Endothelial cell (in vitro differentiated cells): ENCODE measurements around the gene CHD2. TPM values are rescaled to one million over a fixed set of nuclear protein-coding genes. Genes with fewer than 3 reads are reported as not detected.

Experiments
- DNase-seq: peaks from one replicate; pipeline ENCODE4 v3.0.0; 2021; ENCODE audit warnings: low spot score
- H3K27ac Mint-ChIP-seq: one replicate; pipeline ENCODE4 v1.8.0; 2021; ENCODE audit warnings: mixed read lengths, inconsistent platforms; ENCODE audit not compliant: unreplicated experiment
- H3K27me3 Mint-ChIP-seq: one replicate; pipeline ENCODE4 v1.8.0; 2021; ENCODE audit warnings: mild to moderate bottlenecking, moderate library complexity, mixed read lengths, inconsistent platforms; ENCODE audit not compliant: unreplicated experiment
- H3K36me3 Mint-ChIP-seq: one replicate; pipeline ENCODE4 v1.8.0; 2021; ENCODE audit warnings: mild to moderate bottlenecking, low read depth, mixed read lengths, inconsistent platforms; ENCODE audit not compliant: unreplicated experiment
- H3K4me1 Mint-ChIP-seq: one replicate; pipeline ENCODE4 v1.8.0; 2021; ENCODE audit warnings: mild to moderate bottlenecking, mixed read lengths, inconsistent platforms; ENCODE audit not compliant: unreplicated experiment
- H3K4me3 Mint-ChIP-seq: one replicate; pipeline ENCODE4 v1.8.0; 2021; ENCODE audit warnings: mild to moderate bottlenecking, mixed read lengths, inconsistent platforms; ENCODE audit not compliant: unreplicated experiment
- H3K9me3 Mint-ChIP-seq: one replicate; pipeline ENCODE4 v1.8.0; 2021; ENCODE audit warnings: mixed read lengths, inconsistent platforms; ENCODE audit not compliant: unreplicated experiment
- total RNA-seq: library from RNA; stranded (reverse); fragmentation: NEBNext Ultra II Directional; extraction: Animal tissue kit (Norgen Biotek cat#: 25700); gene quantifications from one replicate; pipeline ENCODE4 v1.2.1, GENCODE V29; 2021; ENCODE audit not compliant: unreplicated experiment
- TF ChIP-seq, protein P1 (sequence below): fragments of 200-600 bp; sonication (generic); IDR thresholded peaks from one replicate; pipeline ENCODE4 v1.5.0; 2021; ENCODE audit warnings: antibody characterized with exemption; ENCODE audit not compliant: unreplicated experiment

The CHD2 gene
- total RNA-seq, 1 donor from 2014 or later, result 96.3 TPM

DNA sequence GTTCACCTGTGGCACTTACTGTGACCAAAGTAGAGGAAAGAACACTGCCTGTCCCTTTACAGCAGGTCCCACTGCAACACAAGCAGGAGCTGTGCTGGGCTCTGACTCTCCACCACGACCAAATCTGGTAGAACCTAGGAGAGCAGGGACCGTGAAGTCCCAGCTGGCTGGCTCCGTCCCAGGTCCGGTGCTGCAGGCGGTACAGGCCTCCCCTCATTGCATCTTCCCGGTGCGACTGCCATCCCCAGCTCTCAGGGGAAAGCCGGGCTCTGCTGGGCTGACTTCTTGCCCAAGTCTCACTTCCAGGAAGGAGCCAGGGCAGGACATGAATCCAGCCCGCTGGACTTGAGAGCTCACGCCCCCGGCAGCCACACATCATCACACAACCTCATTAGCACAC lies 155.1 kb downstream of the CHD2 start:
- Mint-ChIP-seq H3K27ac (no peak overlapping the region), H3K4me3 (no peak overlapping the region)

DNA sequence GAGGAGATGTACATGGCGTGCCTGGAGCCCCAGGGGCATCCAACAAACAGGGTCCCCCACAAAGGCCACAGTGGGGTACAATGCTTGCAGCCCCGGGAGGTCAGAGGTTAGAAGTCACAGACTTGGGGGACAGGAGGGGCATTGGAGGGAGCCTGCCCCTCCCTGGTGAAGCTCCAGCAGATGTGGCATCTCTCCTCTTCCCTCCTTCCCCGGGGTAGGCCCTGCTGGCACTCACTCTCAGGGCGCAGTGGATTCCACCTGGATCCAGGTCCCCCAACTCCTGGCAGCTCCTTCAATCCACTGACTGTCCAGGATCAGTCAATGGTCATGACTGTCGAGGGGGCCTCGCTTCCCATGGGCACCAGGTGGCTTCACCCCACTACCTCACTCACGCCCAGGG lies 156.7 kb downstream of the CHD2 start:
- Mint-ChIP-seq H3K27ac (no peak overlapping the region), H3K27me3 (peaks cover 4% of the 10 kb centered on the region), H3K4me1 (peaks cover 6% of the 10 kb centered on the region), H3K9me3 (no peaks in the 10 kb centered on the region), H3K4me3 (no peak overlapping the region), H3K36me3 (no peaks in the 10 kb centered on the region)
- TF ChIP-seq, protein P1, sequence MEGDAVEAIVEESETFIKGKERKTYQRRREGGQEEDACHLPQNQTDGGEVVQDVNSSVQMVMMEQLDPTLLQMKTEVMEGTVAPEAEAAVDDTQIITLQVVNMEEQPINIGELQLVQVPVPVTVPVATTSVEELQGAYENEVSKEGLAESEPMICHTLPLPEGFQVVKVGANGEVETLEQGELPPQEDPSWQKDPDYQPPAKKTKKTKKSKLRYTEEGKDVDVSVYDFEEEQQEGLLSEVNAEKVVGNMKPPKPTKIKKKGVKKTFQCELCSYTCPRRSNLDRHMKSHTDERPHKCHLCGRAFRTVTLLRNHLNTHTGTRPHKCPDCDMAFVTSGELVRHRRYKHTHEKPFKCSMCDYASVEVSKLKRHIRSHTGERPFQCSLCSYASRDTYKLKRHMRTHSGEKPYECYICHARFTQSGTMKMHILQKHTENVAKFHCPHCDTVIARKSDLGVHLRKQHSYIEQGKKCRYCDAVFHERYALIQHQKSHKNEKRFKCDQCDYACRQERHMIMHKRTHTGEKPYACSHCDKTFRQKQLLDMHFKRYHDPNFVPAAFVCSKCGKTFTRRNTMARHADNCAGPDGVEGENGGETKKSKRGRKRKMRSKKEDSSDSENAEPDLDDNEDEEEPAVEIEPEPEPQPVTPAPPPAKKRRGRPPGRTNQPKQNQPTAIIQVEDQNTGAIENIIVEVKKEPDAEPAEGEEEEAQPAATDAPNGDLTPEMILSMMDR, result no peak
- no peak for DNase-seq

More for the DNA sequence above, 155.1 kb downstream of the CHD2 start:
- Mint-ChIP-seq H3K4me1 (peaks cover 6% of the 10 kb centered on the region), H3K36me3 (no peaks in the 10 kb centered on the region), H3K27me3 (peaks cover 4% of the 10 kb centered on the region), H3K9me3 (no peaks in the 10 kb centered on the region)
- DNase-seq, result no peak
- TF ChIP-seq, protein P1, result no peak

DNA sequence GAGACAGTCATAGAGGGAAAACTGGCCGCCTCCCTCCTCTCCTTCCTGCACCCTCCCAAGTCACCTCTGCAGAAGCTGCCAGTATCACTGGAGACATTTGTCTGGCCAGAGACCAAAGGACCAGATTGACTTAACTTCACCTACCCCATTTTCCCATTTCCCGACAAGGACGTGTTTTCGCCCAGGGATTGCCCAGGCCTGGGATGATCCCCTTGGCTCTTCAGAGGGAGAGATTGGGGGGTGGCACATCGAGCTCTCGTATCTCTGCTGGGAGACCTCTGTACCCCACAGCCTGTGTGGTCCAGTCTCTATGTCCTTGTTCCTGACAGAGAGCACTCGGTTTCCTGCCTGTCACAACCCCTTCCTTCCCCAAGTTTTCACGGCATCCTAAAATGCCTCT lies 157.5 kb downstream of the CHD2 start:
- peaks cover 4% of the 10 kb centered on the region for H3K27me3 Mint-ChIP-seq
- H3K4me1 Mint-ChIP-seq, result peaks cover 6% of the 10 kb centered on the region
- TF ChIP-seq, protein P1, result no peak
- no peak overlapping the region for H3K27ac Mint-ChIP-seq
- H3K4me3 Mint-ChIP-seq, result no peak overlapping the region
- DNase-seq, result no peak
- no peaks in the 10 kb centered on the region for H3K9me3 Mint-ChIP-seq
- H3K36me3 Mint-ChIP-seq, result no peaks in the 10 kb centered on the region

DNA sequence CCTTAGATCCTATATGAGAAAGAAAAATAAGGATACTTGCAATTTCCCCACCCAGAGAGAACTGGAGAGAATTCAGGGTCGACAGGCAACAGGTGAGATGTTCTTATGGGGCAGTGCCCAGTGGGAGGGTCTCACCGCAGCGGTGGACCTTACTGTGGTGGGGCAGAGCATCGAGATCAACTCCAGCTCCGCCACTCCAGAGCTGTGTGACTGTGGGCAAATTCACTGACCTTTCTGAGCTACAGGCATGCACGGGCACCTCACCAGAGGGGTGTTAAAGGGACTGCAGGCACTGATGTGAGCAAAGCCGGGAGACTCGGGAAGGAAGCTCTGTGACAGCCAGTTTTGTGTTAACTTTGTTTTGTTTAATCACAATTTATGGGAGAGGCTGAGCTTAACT lies 158.0 kb downstream of the CHD2 start:
- Mint-ChIP-seq H3K27ac (no peak overlapping the region), H3K36me3 (no peaks in the 10 kb centered on the region), H3K9me3 (no peaks in the 10 kb centered on the region), H3K4me1 (peaks cover 8% of the 10 kb centered on the region), H3K27me3 (peaks cover 1% of the 10 kb centered on the region), H3K4me3 (no peak overlapping the region)
- TF ChIP-seq, protein P1, result no peak
- DNase-seq, result no peak

DNA sequence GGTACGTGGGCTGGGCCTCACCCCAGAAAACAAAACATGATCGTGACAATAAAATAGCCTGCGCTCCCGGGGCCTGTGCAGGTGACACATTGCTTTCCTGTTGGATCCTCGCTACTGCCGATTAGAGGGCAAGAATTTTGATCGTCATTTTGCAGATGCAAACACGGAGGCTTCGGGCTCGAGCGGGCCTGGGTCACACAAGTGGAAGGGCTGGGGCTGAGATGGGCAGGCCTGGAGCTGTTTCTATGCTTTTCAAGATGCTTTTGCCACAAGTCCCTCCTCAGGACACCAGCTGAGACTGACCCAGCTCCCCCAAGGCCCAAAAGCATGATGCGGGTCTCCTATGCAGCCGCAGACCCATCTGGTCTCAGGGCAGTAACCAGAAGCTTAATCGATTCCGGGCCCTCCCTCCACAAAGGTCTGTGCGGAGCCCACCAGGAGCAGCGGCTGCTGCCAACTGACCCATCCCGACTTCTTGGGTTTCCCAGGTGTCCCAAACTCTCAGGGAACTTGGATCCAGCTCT lies 158.8 kb downstream of the CHD2 start:
- no peak for DNase-seq
- TF ChIP-seq, protein P1, result no peak
- Mint-ChIP-seq H3K4me1 (peaks cover 8% of the 10 kb centered on the region), H3K36me3 (no peaks in the 10 kb centered on the region), H3K4me3 (no peak overlapping the region), H3K27ac (no peak overlapping the region), H3K9me3 (no peaks in the 10 kb centered on the region), H3K27me3 (no peaks in the 10 kb centered on the region)
